HEK293 (cell line): ENCODE results near the gene GGTLC2.

Experiments used
- CTCF ChIA-PET: fragments of 350-600 bp; formaldehyde crosslinking; extraction: SDS; loops from one replicate; lab custom pipeline; 2021; ENCODE audit warnings: antibody characterized with exemption; lab: Yijun Ruan, JAX
- POLR2A ChIA-PET: fragments of 300-600 bp; formaldehyde crosslinking; extraction: SDS; loops from one replicate; lab custom pipeline; 2020; ENCODE audit warnings: antibody characterized with exemption, inconsistent platforms; lab: Yijun Ruan, JAX
- H3K27ac ChIP-seq: fragments of 200-500 bp; sonication (Bioruptor generic); 2 replicates; pipeline ENCODE4 v1.5.1; 2014; ENCODE audit warnings: low read depth, low read length, control low read depth, inconsistent platforms; ENCODE audit errors: extremely low read depth
- H3K36me3 ChIP-seq, 2 experiments: fragments of 200-500 bp in 1 of 2; sonication (Bioruptor generic) in 1 of 2; 1 replicate in 1 of 2; 2 replicates in 1 of 2; pipeline ENCODE4 v1.5.1; 2014 to 2017; ENCODE audit warnings: inconsistent platforms in 2 of 2, low read length in 2 of 2; ENCODE audit not compliant: control insufficient read depth in 2 of 2, insufficient read depth in 1 of 2
- H3K4me1 ChIP-seq: fragments of 200-500 bp; sonication (Bioruptor generic); 2 replicates; pipeline ENCODE4 v1.5.1; 2014; ENCODE audit warnings: mild to moderate bottlenecking, low read length, inconsistent platforms; ENCODE audit not compliant: control insufficient read depth, insufficient read depth
- H3K4me3 ChIP-seq: 2 replicates; pipeline ENCODE4 v1.5.1; 2011; ENCODE audit warnings: low read depth, mild to moderate bottlenecking, control low read depth, low read length, moderate library complexity
- H3K9me3 ChIP-seq: fragments of 200-500 bp; sonication (Bioruptor generic); 2 replicates; pipeline ENCODE4 v1.5.1; 2014; ENCODE audit warnings: low read depth, low read length, inconsistent platforms; ENCODE audit not compliant: control insufficient read depth, insufficient read depth
- HOXA7 ChIP-seq: sonication (generic); formaldehyde crosslinking; IDR thresholded peaks from 2 replicates; pipeline ENCODE4 v1.8.1; 2022; ENCODE audit warnings: missing genetic modification reagents, borderline replicate concordance
- SP2 ChIP-seq: fragments of 450-650 bp; formaldehyde crosslinking; IDR thresholded peaks from 2 replicates; pipeline ENCODE4 v1.5.1; 2016; ENCODE audit warnings: missing biosample characterization, missing genetic modification characterization
- ZNF114 ChIP-seq: fragments of 450-650 bp; formaldehyde crosslinking; IDR thresholded peaks from 2 replicates; pipeline ENCODE4 v1.5.0; 2017; ENCODE audit warnings: missing biosample characterization, missing genetic modification characterization
- ZNF140 ChIP-seq: fragments of 450-650 bp; formaldehyde crosslinking; IDR thresholded peaks from 2 replicates; pipeline ENCODE4 v1.5.1; 2016; ENCODE audit warnings: missing biosample characterization, missing genetic modification characterization
- ZNF169 ChIP-seq: fragments of 450-650 bp; formaldehyde crosslinking; IDR thresholded peaks from 2 replicates; pipeline ENCODE4 v1.5.1; 2016; ENCODE audit warnings: missing biosample characterization, missing genetic modification characterization
- ZNF544 ChIP-seq: fragments of 450-650 bp; formaldehyde crosslinking; IDR thresholded peaks from 2 replicates; pipeline ENCODE4 v1.5.0; 2017; ENCODE audit warnings: missing biosample characterization, missing genetic modification characterization
- ZNF549 ChIP-seq: fragments of 450-650 bp; IDR thresholded peaks from 2 replicates; pipeline ENCODE4 v1.5.1; 2018; ENCODE audit warnings: missing biosample characterization, missing genetic modification characterization, mild to moderate bottlenecking, inconsistent platforms, moderate library complexity
- ZNF768 ChIP-seq: fragments of 450-650 bp; formaldehyde crosslinking; IDR thresholded peaks from 2 replicates; pipeline ENCODE4 v1.5.1; 2018; ENCODE audit warnings: missing biosample characterization, mild to moderate bottlenecking, missing genetic modification characterization
- TF ChIP-seq, protein P1 (sequence below): fragments of 450-650 bp; formaldehyde crosslinking; IDR thresholded peaks from 2 replicates; pipeline ENCODE4 v1.5.1; 2016; ENCODE audit warnings: missing biosample characterization, missing genetic modification characterization
- TF ChIP-seq, protein P2 (sequence below): fragments of 450-650 bp; formaldehyde crosslinking; IDR thresholded peaks from 2 replicates; pipeline ENCODE4; 2016; ENCODE audit warnings: missing biosample characterization, missing genetic modification characterization
- TF ChIP-seq, protein P3 (sequence below): fragments of 450-650 bp; formaldehyde crosslinking; IDR thresholded peaks from 2 replicates; pipeline ENCODE4 v1.5.1; 2016; ENCODE audit warnings: missing biosample characterization, missing genetic modification characterization
- TF ChIP-seq, protein P4 (sequence below): fragments of 450-650 bp; formaldehyde crosslinking; IDR thresholded peaks from 2 replicates; pipeline ENCODE4 v1.5.1; 2016; ENCODE audit warnings: missing biosample characterization, missing genetic modification characterization

The GGTLC2 gene

DNA sequence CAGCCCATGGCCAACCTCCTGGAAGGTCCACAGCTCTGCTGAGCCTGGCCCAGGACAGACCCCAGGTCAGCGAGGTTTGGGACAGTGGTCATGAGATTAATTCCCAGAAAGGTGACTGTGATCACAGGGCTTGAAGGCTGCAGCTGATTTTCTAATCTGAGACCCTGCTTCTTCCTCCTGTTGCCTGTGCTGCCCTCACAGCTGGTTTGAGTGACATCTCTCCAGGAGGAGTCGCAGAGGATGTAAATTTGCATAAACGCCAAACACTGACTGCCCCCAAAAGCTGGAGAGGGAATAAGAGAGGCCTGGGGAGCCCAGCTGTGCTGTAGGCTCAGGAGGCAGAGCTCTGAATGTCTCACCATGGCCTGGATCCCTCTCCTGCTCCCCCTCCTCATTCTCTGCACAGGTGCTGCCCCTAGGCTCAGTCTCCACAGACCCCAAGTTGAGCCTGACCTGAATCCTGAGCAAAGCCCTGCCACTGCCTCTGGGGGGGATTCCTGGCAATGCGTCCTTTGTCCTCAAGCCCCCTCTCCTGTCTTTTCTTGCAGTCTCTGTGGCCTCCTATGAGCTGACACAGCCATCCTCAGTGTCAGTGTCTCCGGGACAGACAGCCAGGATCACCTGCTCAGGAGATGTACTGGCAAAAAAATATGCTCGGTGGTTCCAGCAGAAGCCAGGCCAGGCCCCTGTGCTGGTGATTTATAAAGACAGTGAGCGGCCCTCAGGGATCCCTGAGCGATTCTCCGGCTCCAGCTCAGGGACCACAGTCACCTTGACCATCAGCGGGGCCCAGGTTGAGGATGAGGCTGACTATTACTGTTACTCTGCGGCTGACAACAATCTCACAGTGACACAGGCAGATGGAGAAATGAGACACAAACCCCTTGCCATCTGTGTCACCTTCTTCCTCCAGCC, 23.8 kb downstream of the GGTLC2 start:
- no peaks in the 10 kb centered on the region for H3K36me3 ChIP-seq
- ChIA-PET POLR2A (no interaction called here), CTCF (interaction anchor here (0.6 to 5.6 kb wide), 13 partner anchors 8 to 414 kb away, joined by 3 to 94 read pairs (median 14); no protein-coding TSS in a partner anchor)
- TF ChIP-seq ZNF169 (tag by site-specific recombination) = no peak
- no peak for TF ChIP-seq ZNF549 (tag by site-specific recombination)
- H3K27ac ChIP-seq = no peak overlapping the region
- no peaks in the 10 kb centered on the region for H3K4me1 ChIP-seq
- no peaks in the 10 kb centered on the region for H3K9me3 ChIP-seq
- H3K4me3 ChIP-seq = no peak overlapping the region

DNA sequence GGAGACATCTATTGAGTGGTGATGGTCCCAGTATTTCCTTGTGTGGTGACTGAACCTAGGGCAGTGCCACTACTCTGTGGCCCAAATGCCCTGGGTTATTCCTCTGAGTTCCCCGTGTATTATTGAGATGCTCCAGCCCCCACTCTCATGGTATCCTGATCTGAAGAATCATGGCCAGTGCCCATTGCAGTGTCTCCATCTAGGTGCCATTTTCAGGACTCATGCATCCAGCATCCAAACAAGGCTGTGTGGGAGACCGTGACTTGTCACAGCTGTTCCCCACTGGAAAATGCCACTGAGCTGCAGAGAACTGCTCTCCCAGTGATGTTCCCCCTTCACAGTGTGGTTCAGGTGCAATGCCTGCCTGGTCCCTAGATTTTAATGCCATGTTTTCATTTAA, 24.7 kb downstream of the GGTLC2 start:
- no peak overlapping the region for H3K4me3 ChIP-seq
- TF ChIP-seq, protein P1, sequence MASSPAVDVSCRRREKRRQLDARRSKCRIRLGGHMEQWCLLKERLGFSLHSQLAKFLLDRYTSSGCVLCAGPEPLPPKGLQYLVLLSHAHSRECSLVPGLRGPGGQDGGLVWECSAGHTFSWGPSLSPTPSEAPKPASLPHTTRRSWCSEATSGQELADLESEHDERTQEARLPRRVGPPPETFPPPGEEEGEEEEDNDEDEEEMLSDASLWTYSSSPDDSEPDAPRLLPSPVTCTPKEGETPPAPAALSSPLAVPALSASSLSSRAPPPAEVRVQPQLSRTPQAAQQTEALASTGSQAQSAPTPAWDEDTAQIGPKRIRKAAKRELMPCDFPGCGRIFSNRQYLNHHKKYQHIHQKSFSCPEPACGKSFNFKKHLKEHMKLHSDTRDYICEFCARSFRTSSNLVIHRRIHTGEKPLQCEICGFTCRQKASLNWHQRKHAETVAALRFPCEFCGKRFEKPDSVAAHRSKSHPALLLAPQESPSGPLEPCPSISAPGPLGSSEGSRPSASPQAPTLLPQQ (tag by site-specific recombination) = no peak
- TF ChIP-seq, protein P2, sequence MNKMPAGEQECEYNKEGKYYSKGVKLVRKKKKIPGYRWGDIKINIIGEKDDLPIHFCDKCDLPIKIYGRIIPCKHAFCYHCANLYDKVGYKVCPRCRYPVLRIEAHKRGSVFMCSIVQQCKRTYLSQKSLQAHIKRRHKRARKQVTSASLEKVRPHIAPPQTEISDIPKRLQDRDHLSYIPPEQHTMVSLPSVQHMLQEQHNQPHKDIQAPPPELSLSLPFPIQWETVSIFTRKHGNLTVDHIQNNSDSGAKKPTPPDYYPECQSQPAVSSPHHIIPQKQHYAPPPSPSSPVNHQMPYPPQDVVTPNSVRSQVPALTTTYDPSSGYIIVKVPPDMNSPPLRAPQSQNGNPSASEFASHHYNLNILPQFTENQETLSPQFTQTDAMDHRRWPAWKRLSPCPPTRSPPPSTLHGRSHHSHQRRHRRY = no peak
- TF ChIP-seq ZNF114 (tag by site-specific recombination) (no peak), ZNF544 (tag by site-specific recombination) (no peak), HOXA7 (CRISPR knock-in tag) (no peak), SP2 (no peak), ZNF140 (tag by site-specific recombination) (no peak), ZNF768 (no peak)
- TF ChIP-seq, protein P3, sequence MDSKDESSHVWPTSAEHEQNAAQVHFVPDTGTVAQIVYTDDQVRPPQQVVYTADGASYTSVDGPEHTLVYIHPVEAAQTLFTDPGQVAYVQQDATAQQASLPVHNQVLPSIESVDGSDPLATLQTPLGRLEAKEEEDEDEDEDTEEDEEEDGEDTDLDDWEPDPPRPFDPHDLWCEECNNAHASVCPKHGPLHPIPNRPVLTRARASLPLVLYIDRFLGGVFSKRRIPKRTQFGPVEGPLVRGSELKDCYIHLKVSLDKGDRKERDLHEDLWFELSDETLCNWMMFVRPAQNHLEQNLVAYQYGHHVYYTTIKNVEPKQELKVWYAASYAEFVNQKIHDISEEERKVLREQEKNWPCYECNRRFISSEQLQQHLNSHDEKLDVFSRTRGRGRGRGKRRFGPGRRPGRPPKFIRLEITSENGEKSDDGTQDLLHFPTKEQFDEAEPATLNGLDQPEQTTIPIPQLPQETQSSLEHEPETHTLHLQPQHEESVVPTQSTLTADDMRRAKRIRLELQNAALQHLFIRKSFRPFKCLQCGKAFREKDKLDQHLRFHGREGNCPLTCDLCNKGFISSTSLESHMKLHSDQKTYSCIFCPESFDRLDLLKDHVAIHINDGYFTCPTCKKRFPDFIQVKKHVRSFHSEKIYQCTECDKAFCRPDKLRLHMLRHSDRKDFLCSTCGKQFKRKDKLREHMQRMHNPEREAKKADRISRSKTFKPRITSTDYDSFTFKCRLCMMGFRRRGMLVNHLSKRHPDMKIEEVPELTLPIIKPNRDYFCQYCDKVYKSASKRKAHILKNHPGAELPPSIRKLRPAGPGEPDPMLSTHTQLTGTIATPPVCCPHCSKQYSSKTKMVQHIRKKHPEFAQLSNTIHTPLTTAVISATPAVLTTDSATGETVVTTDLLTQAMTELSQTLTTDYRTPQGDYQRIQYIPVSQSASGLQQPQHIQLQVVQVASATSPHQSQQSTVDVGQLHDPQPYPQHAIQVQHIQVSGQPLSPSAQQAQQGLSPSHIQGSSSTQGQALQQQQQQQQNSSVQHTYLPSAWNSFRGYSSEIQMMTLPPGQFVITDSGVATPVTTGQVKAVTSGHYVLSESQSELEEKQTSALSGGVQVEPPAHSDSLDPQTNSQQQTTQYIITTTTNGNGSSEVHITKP (tag by site-specific recombination) = no peak
- TF ChIP-seq, protein P4, sequence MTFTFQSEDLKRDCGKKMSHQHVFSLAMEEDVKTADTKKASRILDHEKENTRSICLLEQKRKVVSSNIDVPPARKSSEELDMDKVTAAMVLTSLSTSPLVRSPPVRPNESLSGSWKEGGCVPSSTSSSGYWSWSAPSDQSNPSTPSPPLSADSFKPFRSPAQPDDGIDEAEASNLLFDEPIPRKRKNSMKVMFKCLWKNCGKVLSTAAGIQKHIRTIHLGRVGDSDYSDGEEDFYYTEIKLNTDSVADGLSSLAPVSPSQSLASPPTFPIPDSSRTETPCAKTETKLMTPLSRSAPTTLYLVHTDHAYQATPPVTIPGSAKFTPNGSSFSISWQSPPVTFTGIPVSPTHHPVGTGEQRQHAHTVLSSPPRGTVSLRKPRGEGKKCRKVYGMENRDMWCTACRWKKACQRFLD (tag by site-specific recombination) = no peak
- TF ChIP-seq, all 188 proteins: peak for 0
- ChIA-PET CTCF (interaction anchor here (0.6 to 5.6 kb wide), 3 partner anchors 12 to 82 kb away, joined by 3 to 94 read pairs (median 5); no protein-coding TSS in a partner anchor), POLR2A (no interaction called here)
- Histone ChIP-seq H3K4me1 (no peaks in the 10 kb centered on the region), H3K36me3 (no peaks in the 10 kb centered on the region), H3K27ac (no peak overlapping the region), H3K9me3 (no peaks in the 10 kb centered on the region)
